Activated CD8-positive, alpha-beta memory T cell treated with anti-CD3 and anti-CD28 coated beads, Interleukin-2, amount 50 U/mL, for 4 hours (primary cell): Measurements from ENCODE around the gene CLDN24.

Experiments
- DNase-seq: peaks from one replicate; pipeline ENCODE4 v3.0.0-alpha.2; 2020

CLDN24 gene

DNA sequence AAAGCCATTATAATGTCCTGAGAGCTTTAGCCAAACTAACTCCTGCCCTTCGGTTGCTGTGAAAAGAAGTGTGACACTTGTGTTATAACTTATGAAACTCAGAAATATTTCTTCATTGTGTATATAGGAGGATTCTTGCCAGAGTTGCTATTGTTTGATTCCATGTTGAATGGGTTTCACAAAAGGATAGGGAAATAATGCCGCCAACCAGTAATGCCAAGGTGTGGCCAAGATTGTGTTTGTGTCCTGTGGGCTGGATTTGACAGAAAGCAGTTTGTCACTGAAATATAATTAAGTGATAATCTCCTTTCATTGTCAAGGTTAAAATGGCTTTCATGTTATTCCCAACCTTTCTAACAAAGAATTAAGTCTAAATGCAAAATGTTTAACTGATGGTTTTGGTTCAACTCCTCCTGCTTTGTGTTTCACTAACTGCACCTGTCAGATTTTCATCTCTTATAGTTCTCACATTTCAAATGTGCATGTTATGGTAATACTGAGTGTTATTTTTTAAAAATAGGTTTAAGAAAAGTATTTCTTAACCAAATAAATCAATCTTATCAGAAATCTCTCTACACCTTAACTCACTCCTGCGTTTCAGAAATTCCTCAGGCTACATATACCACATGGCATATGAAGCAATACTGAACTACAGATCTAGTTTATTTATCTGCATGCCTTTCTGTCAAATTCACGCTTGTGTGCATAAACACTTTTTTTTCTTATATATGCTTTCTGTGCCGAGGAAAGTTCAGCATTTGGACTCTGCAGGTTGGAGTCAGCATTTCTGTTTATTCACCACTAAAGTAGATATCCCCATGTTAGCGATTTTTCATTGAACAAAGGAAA lies 1.8 kb downstream of the CLDN24 start, which contains the start of gene CLDN22:
Gene CLDN22, minus strand, starts transcription at position 66 of the 849 bp plus-strand sequence. Its CDS starts 58 bp downstream, at position 8.
- DNase-seq = no peak

DNA sequence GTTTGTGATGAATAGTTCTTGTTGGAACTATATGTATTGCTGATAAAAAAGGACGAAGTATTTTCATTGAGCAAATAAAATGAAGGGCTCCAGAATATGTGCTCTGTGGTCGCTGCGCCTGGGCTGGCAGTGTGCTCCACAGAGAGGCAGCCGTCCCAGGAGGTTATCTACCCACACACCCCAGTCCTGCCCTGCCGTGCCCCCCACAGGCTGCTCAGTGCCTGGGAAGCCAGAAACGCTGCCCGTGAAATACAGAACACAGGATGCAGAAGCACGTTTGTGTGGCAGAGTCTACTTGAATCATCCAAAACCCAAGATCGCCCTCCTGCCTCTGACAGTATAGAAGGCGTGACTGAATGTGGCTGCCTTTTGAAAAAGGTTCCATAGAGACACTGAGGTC lies 3.6 kb downstream of the CLDN24 start:
- no peak for DNase-seq

DNA sequence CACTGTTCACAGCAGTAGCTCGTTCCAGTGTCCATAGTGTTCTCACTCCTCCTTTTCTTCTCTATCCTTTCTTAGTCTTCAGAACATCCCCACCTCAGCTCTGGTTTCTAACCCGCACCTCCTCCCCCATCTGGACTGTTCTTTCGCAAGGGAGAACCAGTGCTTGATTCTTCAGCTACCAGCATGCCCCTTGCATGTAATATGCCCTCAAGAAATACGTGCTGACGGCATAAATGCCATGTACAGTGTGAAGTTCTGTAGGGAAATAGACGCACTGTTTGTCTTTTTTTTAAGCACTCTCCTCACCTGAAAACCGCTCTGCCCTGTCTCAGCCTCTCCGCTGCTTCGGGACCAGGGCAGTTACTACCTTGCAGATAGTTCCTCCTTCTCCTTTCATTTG lies 7.4 kb downstream of the CLDN24 start:
- DNase-seq = no peak

DNA sequence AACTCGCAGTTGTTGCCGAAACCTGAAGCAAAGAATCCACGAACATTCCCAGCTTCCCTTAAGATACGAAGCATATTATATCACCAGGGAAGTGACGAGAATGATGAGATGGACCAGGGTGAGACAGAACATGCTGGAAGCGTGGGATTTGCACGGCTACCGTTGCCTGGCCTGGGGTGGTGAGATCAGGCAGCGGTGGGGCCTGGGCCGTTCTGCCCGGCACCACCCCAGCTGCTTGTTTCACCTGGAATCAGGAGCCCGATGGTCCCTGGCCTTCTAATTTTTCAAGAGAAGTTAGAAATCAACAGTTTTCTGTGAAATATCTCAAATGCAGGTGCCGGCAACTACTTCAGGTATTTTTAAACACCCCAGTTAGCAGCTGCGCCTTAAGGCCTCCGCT lies 7.9 kb downstream of the CLDN24 start:
- no peak for DNase-seq

DNA sequence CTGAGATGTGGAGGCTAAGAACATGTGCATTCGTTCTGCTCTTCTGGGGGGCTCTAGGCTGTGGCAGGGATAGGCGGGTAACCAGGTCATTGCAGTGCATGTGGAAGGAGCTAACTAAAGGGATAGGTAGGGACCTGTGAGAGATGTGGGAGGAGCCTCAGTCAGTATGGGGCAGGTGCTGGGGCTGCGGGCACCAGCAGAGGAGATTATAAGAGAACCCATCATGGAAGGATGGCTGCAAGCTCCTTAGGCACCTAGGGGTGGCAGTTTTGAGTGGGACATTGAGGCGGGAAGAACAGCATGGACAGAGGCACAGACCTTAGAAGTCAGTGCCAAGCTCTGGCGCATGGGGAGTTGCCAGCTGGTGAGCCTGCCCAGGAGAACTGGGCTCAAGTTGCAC lies 9.4 kb downstream of the CLDN24 start:
- no peak for DNase-seq

DNA sequence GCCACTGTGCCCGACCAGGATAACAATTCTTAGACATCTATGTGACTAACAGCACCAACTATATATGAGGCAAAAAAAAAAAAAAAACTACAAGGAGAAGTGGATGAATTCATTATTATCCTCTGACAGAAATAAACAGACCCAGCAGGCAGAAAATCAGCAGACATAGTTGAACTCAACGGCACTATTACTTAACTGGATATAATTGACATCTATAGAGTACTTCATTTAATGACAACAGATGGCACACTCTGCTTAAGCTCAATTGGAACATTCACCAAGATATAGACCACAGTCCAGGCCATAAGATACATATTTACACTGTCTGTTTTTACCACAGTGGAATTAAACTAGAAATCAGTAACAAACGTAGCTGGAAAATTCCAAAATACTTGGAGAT lies 15.4 kb downstream of the CLDN24 start:
- DNase-seq = no peak

DNA sequence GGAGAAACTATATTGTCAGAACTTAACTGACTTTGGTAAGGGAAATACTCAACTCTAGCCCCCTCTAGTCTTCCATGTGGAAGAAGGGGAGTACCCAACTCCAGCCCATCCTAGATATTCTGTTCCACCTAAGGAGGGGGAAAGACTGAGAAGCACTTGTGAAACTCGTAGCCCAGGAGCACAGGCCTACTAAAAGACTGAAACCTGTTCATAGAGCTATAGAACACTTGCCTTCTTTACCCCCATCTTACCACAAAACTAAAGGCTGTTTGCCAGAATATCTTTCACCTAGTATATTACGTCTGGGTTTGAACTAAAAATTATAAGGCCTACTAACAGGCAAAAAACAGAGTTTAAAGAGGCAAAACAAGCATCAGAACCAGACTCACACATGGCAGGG lies 17.7 kb downstream of the CLDN24 start:
- no peak for DNase-seq

DNA sequence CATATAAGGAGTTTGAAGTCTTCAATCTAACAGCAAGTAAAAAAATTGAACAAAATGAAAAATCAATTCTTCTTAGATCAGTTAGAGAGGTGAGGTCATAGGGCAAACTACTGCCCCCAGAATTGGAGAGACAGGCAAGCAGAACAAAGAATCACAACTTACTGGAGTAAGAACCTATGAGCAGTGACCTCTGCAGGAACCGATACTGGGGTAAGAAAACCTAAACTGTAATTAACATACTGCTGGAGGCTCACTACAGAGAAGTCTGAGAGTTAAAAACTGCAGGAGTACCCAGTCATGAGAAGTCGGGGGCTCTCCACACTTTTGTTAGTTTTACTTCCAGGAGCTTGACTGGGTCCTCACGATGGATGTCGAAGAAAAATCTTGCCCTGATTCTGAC lies 18.2 kb downstream of the CLDN24 start:
- DNase-seq = no peak

DNA sequence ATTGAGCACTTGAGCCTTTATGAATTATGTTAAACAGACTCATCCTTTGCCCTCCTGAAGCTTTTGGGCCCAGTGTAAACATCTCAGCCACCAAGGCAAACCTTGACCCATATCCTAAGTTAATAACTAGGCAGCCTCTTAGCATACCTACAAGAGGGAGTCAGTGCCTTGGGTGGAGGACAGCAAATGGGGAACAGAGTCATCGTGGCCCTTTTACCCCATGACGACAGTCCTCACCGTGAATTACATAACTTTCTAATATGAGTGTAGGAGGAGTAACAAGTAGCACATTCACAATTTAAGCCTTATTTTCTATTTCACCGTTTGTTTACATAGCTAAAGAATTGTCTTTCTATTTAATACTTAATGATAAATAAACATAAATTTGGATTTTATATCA lies 18.9 kb downstream of the CLDN24 start:
- DNase-seq = no peak

DNA sequence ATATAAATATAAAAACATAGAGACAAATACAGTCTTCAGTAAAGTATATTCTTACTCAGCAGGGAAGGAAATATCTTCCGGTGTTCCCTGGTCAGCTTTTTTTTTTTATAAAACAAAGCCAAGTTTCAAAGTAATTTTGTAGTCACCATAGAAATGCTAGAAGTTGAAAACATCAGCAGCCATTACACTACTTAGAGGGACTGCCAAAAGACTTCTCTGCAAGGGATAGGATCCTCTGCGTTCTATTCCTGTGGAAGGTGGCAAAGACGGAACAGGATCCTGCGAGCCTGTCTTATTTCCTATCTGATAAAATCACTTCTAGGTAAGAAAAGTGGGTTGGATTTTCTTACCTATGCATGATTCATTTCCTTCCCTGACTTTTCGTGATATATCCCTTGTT lies 21.6 kb downstream of the CLDN24 start:
- DNase-seq = no peak

DNA sequence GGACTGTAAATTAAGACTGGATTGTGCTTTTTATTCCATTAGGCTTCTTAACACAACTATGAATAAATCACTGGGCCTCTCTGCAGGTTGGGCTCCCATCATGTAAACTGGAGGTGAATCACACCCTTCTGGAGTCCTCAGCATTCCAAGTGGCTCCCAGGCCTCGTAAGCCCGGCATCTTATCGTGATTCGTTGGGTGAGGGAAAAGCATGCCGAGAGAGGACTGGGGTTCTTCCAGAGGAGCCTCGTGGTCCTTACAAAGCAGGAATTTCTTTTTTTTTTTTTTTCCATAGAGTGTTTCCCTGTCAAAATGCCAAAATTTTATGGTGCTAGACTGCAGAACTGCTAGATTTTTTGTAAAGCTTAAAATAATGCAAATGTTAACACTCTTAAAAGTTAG lies 22.2 kb downstream of the CLDN24 start:
- no peak for DNase-seq

DNA sequence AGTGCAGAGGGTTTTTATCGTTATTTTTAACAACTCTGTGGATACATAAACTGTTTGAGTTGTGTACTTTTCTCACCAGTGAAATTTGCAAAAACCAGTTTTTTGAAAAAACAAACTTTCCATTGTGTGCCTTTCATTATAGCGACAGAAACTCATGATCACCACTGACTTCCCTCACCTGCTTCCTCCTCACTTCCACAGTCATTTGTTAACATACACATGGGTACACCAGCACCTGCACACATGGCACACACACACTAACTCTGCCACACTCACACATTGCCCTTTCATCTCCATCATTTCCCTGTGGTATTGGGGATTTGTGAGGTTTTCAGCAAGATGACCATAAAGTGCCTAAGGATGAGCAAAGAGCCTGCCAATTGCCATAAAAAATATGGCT lies 22.8 kb downstream of the CLDN24 start:
- no peak for DNase-seq

DNA sequence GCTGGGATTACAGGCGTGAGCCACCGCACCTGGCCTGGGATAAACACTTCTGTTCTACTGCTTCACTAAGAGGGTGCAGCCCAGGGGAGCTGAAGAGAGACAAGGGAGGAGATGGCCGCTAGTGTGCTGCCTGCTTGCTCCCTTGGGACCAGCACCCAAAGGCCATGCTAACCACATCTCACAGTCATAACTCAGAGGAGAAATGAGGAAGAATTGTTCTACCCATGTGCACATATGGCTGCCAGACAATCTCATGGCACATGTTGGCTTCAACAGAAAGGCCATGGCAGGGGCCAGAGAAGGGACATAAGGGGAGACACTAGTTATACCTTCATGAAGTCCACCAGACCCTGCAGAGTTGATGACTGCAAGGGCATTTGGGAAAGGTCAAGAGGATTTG lies 24.6 kb downstream of the CLDN24 start:
- DNase-seq = no peak

DNA sequence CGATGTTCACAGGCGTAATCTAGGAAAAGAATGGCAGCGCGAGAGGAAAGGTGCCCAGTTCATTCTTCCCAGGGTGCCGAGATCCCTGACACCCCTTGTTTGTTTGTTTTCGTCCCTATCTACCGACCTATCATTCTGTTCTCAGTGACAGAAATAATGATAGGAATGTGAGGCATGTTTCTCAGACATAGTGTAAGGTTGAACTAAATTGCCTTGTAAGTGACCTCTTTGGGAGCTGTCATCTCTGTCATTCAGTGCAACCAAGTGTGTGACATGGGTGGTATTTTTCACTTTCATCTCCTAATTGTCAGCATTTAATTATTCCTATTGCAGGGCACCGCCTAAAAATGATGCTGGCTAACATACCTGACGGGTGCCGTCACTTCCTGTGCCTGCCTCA lies 26.5 kb downstream of the CLDN24 start:
- no peak for DNase-seq

DNA sequence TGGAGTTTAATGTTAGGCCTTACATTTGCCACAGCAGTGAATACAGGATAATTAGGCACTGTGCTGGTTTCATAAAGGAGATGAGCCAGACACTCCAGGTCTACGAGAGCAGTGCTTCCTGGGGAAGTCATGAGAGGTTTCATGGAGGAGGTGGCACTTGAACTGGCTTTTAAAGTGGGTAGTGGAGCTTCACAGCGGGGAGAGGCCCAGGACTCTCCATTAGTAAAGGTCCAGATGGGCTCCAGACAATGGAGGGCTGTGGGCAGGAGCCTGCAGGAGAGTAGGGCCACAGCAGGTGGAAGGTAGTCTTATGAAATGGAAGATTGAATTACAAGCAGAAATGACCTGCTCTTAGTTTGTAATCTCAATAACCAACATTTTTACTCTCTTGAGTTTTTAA lies 31.2 kb downstream of the CLDN24 start:
- no peak for DNase-seq

DNA sequence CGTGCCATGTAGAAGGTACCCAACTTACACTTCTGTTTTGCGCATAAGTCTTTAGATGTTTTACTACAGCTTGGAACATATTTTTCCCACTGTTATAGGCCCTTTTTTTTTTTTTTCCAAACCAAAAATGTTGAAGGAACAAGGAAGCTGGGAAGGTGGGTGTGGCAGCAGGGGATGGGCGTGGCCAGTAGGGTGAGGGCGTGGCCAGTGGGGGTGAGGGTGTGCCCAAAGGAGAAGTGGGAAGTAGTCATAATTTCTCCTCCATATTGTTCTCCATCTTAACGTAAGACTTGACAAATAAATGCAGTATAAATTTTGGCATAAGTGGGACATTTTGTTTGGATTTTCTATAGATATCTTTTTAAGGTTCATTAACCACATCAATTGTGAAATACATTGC lies 32.5 kb downstream of the CLDN24 start:
- no peak for DNase-seq

DNA sequence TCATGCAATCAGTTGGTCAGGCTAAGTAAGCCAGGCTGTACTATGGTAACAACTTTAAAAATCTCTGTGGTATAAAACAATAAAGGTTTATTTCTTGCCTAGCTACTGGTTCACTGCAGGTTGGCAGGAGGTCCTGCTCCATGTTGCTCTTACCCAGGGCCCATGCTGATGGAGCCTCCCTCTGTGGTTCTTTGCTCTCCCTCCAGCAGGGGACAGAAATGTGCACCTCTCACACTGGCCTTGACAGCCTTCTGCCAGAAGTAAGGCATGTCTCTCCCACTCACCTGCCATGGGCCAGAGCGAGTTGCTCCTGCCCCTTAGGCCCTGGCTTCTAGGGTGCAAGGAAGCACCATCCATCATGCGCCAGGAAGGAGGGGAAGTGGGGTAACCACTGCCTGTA lies 33.3 kb downstream of the CLDN24 start:
- no peak for DNase-seq

DNA sequence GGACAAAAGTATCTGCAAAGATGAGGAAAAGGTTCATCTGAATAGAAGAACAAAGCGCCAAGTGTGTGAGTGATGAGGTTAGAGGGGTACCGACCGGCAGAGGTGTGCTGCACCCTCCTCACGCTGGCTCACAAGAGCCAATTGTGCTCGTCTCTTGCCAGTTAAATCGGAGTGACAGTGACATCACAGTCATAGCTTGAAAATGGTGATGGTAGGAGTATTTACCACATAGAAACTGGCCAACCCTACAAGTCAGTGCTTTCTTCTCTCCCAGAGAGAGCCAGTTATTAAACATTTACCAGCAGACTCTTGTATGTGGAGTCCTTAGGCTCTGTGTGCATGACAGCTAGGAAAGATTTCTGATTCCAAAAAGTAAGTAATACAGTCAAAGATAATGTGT lies 34.5 kb downstream of the CLDN24 start:
- no peak for DNase-seq

DNA sequence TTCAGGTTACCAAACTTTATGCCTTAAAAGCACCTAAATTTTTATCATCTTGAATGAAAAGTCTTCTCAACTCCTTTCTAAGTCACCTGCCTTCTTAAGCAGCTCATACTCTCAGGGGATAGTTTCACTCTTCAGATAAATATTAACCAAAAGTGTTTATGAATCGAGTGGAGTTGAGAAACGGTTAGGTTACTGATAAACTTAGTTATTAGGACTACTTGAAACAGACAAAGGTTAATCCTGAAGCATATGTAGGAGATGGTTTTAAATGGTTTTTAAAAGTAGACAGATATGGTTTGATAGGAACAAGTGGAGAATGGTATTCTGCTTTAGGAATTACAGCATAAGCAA lies 34.9 kb downstream of the CLDN24 start:
- DNase-seq = no peak

DNA sequence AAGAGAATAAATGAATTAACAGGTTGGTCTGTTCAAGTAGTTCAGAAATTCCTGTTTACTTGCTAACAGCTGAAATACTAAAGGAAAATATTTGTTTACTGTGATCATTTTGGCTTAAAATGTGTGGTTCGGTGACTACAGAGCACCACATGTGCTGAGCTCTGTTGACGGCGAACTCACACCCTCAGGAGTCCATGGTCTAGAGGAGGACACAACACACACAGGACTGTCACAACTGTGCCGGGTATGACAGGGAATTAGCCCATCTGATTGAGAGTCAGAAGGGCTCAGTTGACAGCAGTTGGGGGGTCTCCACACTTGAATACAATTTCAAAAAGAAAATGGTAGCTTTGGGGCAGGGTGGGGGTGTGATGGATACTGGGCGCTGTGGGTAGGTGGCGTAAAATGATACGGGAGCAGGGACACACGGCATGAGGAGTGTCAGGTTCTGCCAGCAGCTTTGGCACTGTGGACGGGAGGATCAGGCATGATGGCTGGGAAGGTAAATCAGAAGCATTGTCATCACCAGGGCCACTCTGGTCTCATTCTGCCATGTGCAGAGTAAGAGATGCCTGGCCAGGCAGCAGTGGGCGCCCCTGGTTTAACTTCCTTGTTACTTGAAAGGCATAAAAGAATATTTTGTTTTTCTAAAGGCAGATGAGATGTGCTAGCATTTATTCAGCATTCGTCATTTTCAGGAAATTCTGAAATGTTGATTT lies 35.5 kb downstream of the CLDN24 start:
- DNase-seq = no peak

DNA sequence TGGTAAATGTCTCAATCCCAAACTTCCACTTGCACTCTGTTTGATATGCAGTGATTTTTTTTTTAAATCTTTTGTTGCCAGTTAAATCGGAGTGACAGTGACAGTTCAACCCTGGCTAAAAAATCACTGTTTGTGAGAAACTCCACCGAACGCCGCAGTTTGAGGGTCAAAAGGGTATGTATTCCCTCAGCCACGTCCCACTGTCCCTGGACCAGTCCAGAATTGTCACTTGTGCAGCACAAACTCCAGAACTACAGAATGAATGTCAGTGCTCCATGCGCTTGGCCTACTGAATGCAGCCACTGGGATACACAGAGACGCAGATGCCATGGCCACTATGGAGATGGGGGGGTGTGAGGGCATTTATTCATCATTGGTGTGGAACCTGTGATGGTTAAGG lies 36.3 kb downstream of the CLDN24 start:
- DNase-seq = no peak

DNA sequence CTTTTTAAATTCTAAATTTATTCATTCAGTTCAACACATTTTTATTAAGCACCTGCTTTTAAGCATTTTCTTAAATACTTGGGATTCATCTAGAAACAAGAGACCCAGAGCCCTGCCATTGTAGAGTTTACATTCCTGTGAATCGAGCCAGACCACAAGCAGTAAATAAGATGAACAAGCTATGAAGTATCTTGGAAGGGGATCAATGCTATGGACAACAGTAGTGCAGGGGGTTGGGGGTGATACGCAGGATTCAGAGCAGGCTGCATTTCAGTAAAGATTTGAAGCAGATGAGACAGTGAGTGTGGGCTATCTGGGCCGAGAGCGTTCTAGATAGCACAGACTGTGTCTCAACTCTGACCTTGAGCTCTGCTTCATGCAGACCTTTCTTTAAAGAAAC lies 37.3 kb downstream of the CLDN24 start:
- DNase-seq = no peak

DNA sequence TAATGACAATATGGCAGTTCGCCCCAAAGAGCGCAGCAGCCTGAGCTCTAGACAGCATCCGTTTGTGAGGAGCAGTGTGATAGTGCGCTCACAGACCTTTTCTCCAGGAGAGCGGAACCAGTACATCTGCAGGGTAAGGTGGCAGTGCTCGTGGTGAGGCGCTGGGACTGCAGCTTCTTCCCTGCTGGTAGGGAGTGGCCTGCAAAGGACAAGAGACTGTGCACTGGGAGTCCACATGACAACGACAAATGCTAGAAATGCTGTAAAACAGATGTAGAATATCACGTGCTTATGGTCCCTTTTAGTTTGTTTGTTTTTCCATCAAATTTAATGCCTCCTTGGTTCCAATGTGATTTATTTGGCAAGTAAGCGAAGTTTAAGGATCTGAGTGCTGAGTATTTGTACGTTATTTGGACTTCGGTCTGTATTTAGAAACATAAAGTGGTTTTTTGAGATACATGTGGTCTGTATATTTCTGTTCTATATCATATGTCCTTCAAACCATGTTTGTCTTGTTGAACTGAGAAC lies 37.9 kb downstream of the CLDN24 start:
- DNase-seq = no peak

DNA sequence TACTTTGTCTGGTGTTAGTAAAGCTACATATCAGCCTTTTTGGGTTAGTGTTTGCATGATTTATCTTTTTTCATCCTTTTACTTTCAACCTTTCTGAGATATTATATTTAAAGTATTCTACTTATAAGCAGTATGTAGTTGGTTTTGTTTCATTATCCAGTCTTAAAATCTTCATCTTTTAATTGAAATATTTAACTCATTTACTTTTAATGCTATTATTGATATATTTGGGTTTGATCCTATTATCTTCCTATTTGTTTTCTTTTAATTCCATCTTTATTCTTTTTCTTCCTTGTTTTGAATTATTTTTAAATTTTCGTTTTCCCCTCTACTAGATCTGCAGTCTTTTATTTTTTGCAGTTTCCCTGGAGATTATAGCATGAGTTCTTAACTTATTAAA lies 46.1 kb downstream of the CLDN24 start:
- DNase-seq = no peak
